ENCODE results near the gene LIN28B.

The LIN28B gene

GRCh38 chr6:105014448-105014847 is 57.5 kb downstream of the LIN28B start:
- no peak for DNase-seq

DNA sequence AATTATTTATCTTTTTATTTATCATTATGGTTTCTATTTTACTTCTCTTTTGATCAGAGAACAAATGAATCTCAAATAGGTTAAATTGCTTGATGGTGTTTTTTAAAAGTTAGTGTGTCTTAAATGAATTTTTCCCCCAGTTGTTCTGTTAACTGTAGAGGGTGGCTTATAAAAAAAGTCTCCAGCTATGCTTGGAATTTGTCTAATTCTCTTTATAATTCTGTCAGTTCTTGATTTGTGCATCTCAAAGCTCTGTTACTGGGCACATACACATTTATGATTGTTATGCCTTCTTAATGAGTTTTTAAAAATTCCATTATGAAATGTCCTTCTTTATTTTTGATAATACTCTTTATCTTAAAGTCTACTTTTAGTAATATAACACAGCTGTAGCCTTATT is 58.0 kb downstream of the LIN28B start:
- peak; percentile 7 for DNase-seq

DNA sequence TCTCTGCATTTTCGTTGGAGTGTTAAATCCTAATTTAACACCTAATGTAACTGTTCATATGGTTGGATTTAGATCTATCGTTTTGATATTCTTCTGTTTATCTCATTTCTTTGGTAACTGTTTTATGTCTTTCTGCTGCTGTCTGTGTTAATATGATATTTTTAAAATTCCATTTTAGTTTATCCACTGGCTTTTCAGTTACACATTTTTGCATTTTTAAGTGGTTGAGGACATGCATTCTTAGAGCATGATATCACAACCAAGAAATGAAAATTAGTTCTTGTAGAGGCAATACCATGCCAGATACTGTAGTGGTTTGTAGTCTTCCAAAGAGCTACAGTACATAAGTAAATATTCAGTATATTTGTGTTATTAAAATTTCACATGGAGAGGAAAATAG is 58.6 kb downstream of the LIN28B start:
- DNase-seq = peak; percentile 71

- no peak for DNase-seq
Measured at GRCh38 chr6:105019285-105019684, 62.4 kb downstream of the LIN28B start.

GRCh38 chr6:105021399-105021798 is 64.5 kb downstream of the LIN28B start:
- DNase-seq = no peak

DNA sequence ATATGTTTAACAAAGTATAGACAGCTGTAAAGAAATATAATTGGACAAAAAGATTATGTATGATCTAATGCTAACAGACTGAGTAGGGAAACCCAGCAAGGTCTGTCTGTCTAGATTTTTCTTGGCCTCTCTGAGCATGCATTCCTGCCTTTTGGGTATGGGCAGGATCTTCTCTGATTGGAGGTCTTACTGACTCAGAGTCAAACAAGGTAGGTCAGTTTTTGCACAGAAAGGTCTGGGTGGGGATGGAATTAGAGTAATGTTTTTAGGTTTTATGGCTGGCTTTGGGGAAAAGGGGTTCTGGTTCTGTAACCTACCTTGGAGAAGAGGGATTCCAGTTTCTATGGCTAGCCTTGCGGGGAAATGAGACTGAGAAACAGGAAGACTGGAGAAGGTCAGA is 65.5 kb downstream of the LIN28B start:
- DNase-seq = no peak

- peak; percentile 24 for DNase-seq
Measured at GRCh38 chr6:105024803-105025202, 67.9 kb downstream of the LIN28B start.

GRCh38 chr6:105028898-105029297 is 72.0 kb downstream of the LIN28B start:
- no peak for DNase-seq

DNA sequence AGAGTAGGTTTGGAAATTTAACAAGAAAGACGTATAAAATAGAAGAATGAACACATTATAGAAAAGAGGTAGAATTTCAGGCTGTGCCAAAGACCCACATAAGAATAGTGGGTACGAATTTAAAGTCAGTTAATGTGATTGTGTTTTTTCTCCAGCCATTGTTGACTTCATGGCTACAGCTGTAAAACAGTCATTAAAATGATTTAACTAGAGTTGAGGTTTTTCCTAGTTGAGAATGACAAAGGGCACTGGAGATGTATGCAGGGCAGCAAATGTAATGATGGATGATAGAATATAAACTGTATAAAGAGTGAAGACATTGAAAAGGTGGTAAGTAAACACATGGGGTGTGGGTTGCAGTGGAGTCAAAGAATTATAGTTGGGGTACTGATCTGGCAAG is 72.7 kb downstream of the LIN28B start:
- DNase-seq = no peak

DNA sequence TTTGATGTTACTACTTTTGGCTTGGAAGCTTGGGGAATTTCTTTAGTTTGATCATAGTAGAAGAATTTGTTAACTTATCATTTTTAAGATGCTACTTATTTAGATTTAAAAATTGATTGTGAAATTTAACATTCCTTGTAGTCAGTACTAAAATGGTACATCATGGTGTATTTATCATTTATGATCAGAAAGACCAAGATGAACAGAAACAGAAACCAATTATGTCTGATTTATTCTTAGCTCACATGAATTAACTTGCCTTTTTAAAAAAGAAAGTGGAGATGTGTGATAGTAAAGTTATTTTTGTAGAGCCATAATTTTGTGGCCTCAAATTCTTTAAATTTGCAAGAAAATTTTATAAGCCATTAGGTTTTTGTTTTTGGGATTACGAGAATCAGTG is 77.6 kb downstream of the LIN28B start:
- no peak for DNase-seq

DNA sequence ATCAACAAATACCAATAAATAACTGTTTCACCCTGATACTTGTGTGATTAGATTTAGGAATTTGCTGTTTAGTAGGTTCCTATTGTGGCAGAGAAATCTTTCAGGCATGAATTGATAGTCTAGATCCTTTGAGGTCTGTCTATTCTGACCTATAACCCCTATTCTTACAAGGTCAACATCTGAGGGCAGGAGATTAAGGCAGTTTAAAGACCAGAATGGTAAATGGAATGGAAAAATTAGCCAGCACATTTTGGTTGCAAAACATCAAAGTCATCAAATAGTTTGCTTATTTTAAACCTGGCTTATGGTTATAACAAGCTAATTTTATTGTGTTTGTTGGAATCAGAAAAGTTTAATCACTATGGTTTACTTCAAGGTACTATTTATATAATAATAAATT is 78.4 kb downstream of the LIN28B start:
- DNase-seq = no peak

DNA sequence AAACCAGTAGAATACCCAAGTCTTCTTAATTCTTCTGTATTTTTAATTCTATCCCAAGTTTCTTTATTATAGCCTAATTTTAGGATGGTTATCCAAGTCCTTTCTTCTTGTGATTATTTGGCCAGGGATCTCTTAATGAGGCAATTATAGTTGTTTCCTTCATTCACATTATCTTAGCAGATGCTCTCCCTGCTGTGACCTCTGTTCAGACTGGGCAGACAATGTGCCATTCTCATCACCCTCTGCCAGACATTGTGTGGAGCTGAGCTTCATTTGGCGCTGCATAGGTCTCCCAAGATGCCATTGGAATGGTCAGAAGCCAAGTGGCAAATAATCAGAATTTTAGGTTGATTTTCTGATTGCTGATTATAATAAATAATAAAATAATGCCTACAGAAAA is 79.4 kb downstream of the LIN28B start:
- DNase-seq = no peak

- no peak for DNase-seq
Measured at GRCh38 chr6:105038259-105038658, 81.4 kb downstream of the LIN28B start.

DNA sequence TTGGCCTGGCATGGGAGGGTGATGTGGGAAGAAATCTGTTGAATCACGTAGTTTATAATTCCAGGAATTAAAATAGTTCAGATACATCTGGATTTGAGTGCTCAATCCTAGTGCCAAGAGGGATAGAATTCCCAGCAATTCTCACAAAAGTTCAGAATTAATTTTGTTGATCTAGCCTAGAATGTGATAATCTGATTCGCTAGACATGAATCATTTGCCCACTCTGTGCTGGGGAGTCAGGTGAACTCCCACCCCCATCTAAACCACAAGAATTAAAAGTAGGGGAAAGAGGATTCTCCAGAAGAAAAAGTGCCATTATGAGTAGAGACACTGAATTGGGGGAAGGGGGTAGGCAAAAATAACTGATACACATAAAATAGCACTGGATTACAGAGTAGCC is 85.0 kb downstream of the LIN28B start:
- DNase-seq = peak; percentile 32

DNA sequence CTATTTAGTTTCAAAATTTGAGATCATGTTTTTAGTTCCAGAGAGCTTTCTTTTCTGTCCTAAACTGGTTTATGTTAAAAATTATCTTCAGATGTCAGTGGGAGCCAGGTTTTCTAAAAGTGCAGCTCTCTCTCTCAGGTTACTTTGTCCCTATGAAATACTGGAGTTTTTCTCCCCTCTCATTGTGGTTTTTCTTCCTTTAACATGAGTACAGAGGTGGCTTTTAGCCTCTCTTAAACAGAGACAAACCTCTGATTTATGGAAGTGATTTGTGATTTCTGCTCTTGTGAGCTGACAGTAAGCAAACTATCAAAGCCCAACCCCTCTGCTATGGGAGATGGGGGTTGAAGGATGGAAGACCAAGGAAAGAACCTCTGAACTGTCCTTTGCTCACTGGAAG is 85.7 kb downstream of the LIN28B start:
- DNase-seq = peak; percentile 6

- no peak for DNase-seq
Measured at GRCh38 chr6:105043979-105044378, 87.1 kb downstream of the LIN28B start.

DNA sequence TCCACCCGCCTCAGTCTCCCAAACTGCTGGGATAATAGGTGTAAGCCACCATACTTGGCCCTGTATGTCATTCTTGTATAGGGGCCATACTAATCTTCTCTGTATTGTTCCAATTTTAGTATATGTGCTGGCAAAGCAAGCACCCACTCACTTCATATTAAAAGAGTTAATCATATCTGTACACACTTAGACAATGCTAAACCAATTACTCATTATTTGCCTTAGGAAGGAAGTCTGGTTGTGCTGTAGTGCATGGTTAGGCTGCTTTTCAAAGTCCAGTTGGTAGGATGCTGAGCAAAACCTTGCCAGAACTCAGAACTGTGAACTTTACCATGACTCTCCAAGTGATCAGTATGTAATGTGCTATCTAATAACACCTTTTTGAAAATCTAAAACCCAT is 88.6 kb downstream of the LIN28B start:
- DNase-seq = peak; percentile 62

DNA sequence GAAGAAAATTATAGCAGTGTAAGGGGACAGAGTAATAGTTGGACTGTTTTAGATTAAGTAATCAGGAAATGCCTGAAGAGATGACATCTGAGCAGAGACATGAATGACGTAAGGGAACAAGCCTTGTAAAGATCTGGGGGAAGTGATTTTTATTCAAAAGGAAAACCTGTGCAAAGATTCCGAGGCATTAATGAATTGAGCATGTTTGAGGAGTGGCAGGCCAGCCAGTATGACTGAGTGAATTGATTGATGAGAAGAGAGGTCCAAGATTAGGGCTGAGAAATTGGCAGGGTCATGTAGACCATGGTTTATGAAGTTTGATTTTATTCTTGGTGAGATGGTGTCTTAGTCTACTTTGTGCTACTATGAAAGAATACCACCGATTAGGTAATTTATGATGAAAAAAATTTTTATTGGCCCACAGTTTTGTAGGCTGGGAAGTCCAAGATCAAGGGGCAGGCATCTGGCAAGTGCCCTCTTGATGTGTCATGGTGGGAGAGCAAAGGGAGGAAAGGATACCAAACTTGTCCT is 95.1 kb downstream of the LIN28B start:
- peak; percentile 62 for DNase-seq

GRCh38 chr6:105056646-105057045 is 99.7 kb downstream of the LIN28B start:
- DNase-seq = no peak

DNA sequence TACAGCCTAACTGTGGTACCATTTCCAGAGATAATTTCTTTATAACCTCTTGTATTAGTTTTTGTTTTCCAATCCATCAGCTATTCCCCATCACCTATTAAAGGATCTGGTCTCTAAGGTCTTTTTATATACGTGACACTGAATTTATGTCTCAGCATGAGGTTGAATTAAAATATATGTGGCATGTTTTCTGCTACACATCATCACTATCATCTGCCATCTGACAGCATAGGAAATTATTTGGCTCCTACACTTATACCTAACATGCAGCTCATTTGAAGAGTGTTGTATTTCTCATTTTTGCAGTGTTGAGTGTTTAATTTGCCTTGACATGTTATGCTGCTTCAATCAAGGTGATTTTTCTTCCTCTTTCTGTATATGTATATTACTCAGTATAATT is 100.3 kb downstream of the LIN28B start:
- DNase-seq = no peak

- DNase-seq = no peak
Measured at GRCh38 chr6:105058316-105058715, 101.4 kb downstream of the LIN28B start.

DNA sequence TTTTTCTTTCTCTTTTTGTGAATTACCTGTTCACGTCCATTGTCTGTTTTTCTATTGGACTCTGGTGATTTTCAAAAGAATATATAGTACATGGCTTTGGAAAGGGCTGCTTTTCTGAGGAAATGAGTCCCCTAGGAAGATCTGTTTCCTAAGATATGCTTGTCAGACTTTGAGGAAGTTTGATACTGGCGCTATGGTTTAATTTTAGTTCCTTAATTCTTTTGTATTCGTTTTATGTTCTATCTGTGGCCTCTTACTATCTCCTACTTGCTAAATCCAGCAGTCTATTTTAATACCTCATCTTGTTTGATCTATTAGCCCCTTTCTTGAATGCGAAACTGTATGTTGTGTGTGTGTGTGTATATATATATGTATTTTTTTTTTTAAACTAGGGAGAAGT is 101.9 kb downstream of the LIN28B start:
- no peak for DNase-seq

GRCh38 chr6:105066233-105066632 is 109.3 kb downstream of the LIN28B start:
- no peak for DNase-seq

- no peak for DNase-seq
Measured at GRCh38 chr6:105066836-105067235, 109.9 kb downstream of the LIN28B start.

DNA sequence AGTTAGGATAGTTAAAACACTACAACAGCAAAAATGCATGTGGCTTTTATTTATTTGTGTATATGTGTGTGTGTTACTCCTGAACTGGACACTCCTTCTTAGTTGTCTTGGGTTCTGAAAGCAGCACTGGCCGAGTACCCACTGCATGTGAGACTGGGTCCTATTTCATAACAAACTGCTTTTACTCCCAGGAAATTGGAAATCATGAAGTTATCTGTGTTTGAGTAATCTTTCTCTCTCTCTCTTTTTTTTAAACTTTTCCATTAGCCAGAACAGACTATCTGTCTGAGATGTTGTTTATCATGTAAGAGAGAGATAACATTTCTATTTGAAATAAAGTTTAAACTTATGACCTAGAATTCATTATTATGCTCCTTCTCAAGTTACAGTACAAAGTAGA is 110.4 kb downstream of the LIN28B start:
- DNase-seq = no peak

GRCh38 chr6:105068407-105068806 is 111.5 kb downstream of the LIN28B start:
- DNase-seq = no peak
